ENCODE results near the gene RNF4.

Gene RNF4

GRCh38 chr4:2489841-2490552 lies 21.1 kb downstream of the RNF4 start:
- no peak overlapping the region for H4K12ac ChIP-seq (ENCODE audit: low read depth, low read length)
- H3K14ac ChIP-seq (ENCODE audit: low read length), result no peak overlapping the region
- no peak overlapping the region for H3K4me3 ChIP-seq (ENCODE audit: low read depth, low read length)
- no peak overlapping the region for H3K18ac ChIP-seq (ENCODE audit: low read length)
- peaks cover 25 to 40% of the 10 kb centered on the region in 2 experiments for H3K36me3 ChIP-seq (ENCODE audit: control insufficient read depth in 1 of 2, insufficient read depth in 2 of 2, low read length in 2 of 2)
- H3K9me3 ChIP-seq (ENCODE audit: insufficient read depth, low read depth, low read length), result no peaks in the 10 kb centered on the region
- no peak overlapping the region for H3K27ac ChIP-seq (ENCODE audit: low read depth, low read length)
- H3K9ac ChIP-seq (ENCODE audit: low read length), result no peak overlapping the region
- no peak overlapping the region for H3K23ac ChIP-seq (ENCODE audit: low read length)
- H2AK5ac ChIP-seq (ENCODE audit: low read length), result no peak overlapping the region
- no peak overlapping the region for H2BK120ac ChIP-seq (ENCODE audit: insufficient read depth, low read length, poor library complexity)
- no peak overlapping the region for H3K4me2 ChIP-seq (ENCODE audit: low read length)
- DNase-seq, result no peak
- no peak overlapping the region for H4K8ac ChIP-seq (ENCODE audit: low read depth, low read length)
- no CpG with 5 or more reads among the region's 9 CpGs for WGBS (ENCODE audit: extremely low coverage, insufficient coverage, insufficient read length)
- H4K91ac ChIP-seq (ENCODE audit: low read depth, low read length), result no peak overlapping the region
- no peak overlapping the region for H2BK12ac ChIP-seq (ENCODE audit: low read length)
- H3K79me1 ChIP-seq (ENCODE audit: low read length), result no peaks in the 10 kb centered on the region
- H3K79me2 ChIP-seq (ENCODE audit: control insufficient read depth, insufficient read depth, low read length, poor library complexity), result peaks cover 14% of the 10 kb centered on the region
- H3K4me1 ChIP-seq (ENCODE audit: control insufficient read depth in 1 of 2, insufficient read depth in 2 of 2, low read length in 2 of 2), result peaks cover 0 to 9% of the 10 kb centered on the region in 2 experiments
- no peaks in the 10 kb centered on the region for H3K27me3 ChIP-seq (ENCODE audit: insufficient read depth, low read length)
- no peak overlapping the region for H2BK5ac ChIP-seq (ENCODE audit: low read depth, low read length, poor library complexity)
- H3K4ac ChIP-seq (ENCODE audit: low read depth, low read length), result no peak overlapping the region
- no peak overlapping the region for H2AFZ ChIP-seq (ENCODE audit: insufficient read depth, low read length, poor library complexity)

GRCh38 chr4:2492970-2493369 lies 24.1 kb downstream of the RNF4 start:
- no peak overlapping the region for H2BK12ac ChIP-seq (ENCODE audit: low read length)
- no peak overlapping the region for H2AK5ac ChIP-seq (ENCODE audit: low read length)
- no peak overlapping the region for H3K23ac ChIP-seq (ENCODE audit: low read length)
- H3K4me3 ChIP-seq (ENCODE audit: low read depth, low read length), result no peak overlapping the region
- H3K27ac ChIP-seq (ENCODE audit: low read depth, low read length), result no peak overlapping the region
- peaks cover 41 to 64% of the 10 kb centered on the region in 2 experiments for H3K36me3 ChIP-seq (ENCODE audit: control insufficient read depth in 1 of 2, insufficient read depth in 2 of 2, low read length in 2 of 2)
- H3K79me2 ChIP-seq (ENCODE audit: control insufficient read depth, insufficient read depth, low read length, poor library complexity), result peaks cover 4% of the 10 kb centered on the region
- no peak overlapping the region for H4K12ac ChIP-seq (ENCODE audit: low read depth, low read length)
- no peaks in the 10 kb centered on the region for H3K9me3 ChIP-seq (ENCODE audit: insufficient read depth, low read depth, low read length)
- WGBS (ENCODE audit: extremely low coverage, insufficient coverage, insufficient read length), result no CpG with 5 or more reads among the region's 1 CpG
- H3K4me1 ChIP-seq (ENCODE audit: control insufficient read depth in 1 of 2, insufficient read depth in 2 of 2, low read length in 2 of 2), result no peaks in the 10 kb centered on the region
- no peak overlapping the region for H4K91ac ChIP-seq (ENCODE audit: low read depth, low read length)
- H3K27me3 ChIP-seq (ENCODE audit: insufficient read depth, low read length), result no peaks in the 10 kb centered on the region
- H3K4ac ChIP-seq (ENCODE audit: low read depth, low read length), result no peak overlapping the region
- no peak overlapping the region for H2BK5ac ChIP-seq (ENCODE audit: low read depth, low read length, poor library complexity)
- no peak overlapping the region for H3K14ac ChIP-seq (ENCODE audit: low read length)
- no peak overlapping the region for H3K9ac ChIP-seq (ENCODE audit: low read length)
- no peak overlapping the region for H2BK120ac ChIP-seq (ENCODE audit: insufficient read depth, low read length, poor library complexity)
- H4K8ac ChIP-seq (ENCODE audit: low read depth, low read length), result no peak overlapping the region
- no peak for DNase-seq
- no peak overlapping the region for H3K18ac ChIP-seq (ENCODE audit: low read length)
- H2AFZ ChIP-seq (ENCODE audit: insufficient read depth, low read length, poor library complexity), result no peak overlapping the region
- no peak overlapping the region for H3K4me2 ChIP-seq (ENCODE audit: low read length)
- no peaks in the 10 kb centered on the region for H3K79me1 ChIP-seq (ENCODE audit: low read length)

GRCh38 chr4:2494992-2495391 lies 26.1 kb downstream of the RNF4 start:
- Histone ChIP-seq H3K9ac (ENCODE audit: low read length) (no peak overlapping the region), H3K4ac (ENCODE audit: low read depth, low read length) (no peak overlapping the region), H2BK120ac (ENCODE audit: insufficient read depth, low read length, poor library complexity) (no peak overlapping the region), H3K4me1 (ENCODE audit: control insufficient read depth in 1 of 2, insufficient read depth in 2 of 2, low read length in 2 of 2) (no peaks in the 10 kb centered on the region), H3K27me3 (ENCODE audit: insufficient read depth, low read length) (no peaks in the 10 kb centered on the region), H3K27ac (ENCODE audit: low read depth, low read length) (no peak overlapping the region), H4K91ac (ENCODE audit: low read depth, low read length) (no peak overlapping the region), H3K14ac (ENCODE audit: low read length) (no peak overlapping the region), H3K23ac (ENCODE audit: low read length) (no peak overlapping the region), H2BK5ac (ENCODE audit: low read depth, low read length, poor library complexity) (no peak overlapping the region), H2BK12ac (ENCODE audit: low read length) (no peak overlapping the region), H3K18ac (ENCODE audit: low read length) (no peak overlapping the region), H4K8ac (ENCODE audit: low read depth, low read length) (no peak overlapping the region), H3K9me3 (ENCODE audit: insufficient read depth, low read depth, low read length) (no peaks in the 10 kb centered on the region), H3K79me1 (ENCODE audit: low read length) (no peaks in the 10 kb centered on the region), H3K4me2 (ENCODE audit: low read length) (no peak overlapping the region), H3K36me3 (ENCODE audit: control insufficient read depth in 1 of 2, insufficient read depth in 2 of 2, low read length in 2 of 2) (peaks cover 53 to 62% of the 10 kb centered on the region in 2 experiments), H2AK5ac (ENCODE audit: low read length) (no peak overlapping the region), H2AFZ (ENCODE audit: insufficient read depth, low read length, poor library complexity) (no peak overlapping the region), H4K12ac (ENCODE audit: low read depth, low read length) (no peak overlapping the region), H3K4me3 (ENCODE audit: low read depth, low read length) (no peak overlapping the region), H3K79me2 (ENCODE audit: control insufficient read depth, insufficient read depth, low read length, poor library complexity) (peaks cover 2% of the 10 kb centered on the region)
- no CpG with 5 or more reads among the region's 3 CpGs for WGBS (ENCODE audit: extremely low coverage, insufficient coverage, insufficient read length)
- DNase-seq, result no peak

- Histone ChIP-seq H3K79me1 (ENCODE audit: low read length) (no peaks in the 10 kb centered on the region), H3K4me2 (ENCODE audit: low read length) (no peak overlapping the region), H3K18ac (ENCODE audit: low read length) (no peak overlapping the region), H3K36me3 (ENCODE audit: control insufficient read depth in 1 of 2, insufficient read depth in 2 of 2, low read length in 2 of 2) (peaks cover 56 to 67% of the 10 kb centered on the region in 2 experiments), H3K4ac (ENCODE audit: low read depth, low read length) (no peak overlapping the region), H2BK12ac (ENCODE audit: low read length) (no peak overlapping the region), H2BK120ac (ENCODE audit: insufficient read depth, low read length, poor library complexity) (no peak overlapping the region), H2AFZ (ENCODE audit: insufficient read depth, low read length, poor library complexity) (no peak overlapping the region), H4K12ac (ENCODE audit: low read depth, low read length) (no peak overlapping the region), H4K91ac (ENCODE audit: low read depth, low read length) (no peak overlapping the region), H2AK5ac (ENCODE audit: low read length) (no peak overlapping the region), H4K8ac (ENCODE audit: low read depth, low read length) (no peak overlapping the region), H3K27ac (ENCODE audit: low read depth, low read length) (no peak overlapping the region), H3K14ac (ENCODE audit: low read length) (no peak overlapping the region), H3K79me2 (ENCODE audit: control insufficient read depth, insufficient read depth, low read length, poor library complexity) (no peaks in the 10 kb centered on the region), H3K9ac (ENCODE audit: low read length) (no peak overlapping the region), H2BK5ac (ENCODE audit: low read depth, low read length, poor library complexity) (no peak overlapping the region), H3K23ac (ENCODE audit: low read length) (no peak overlapping the region), H3K27me3 (ENCODE audit: insufficient read depth, low read length) (no peaks in the 10 kb centered on the region), H3K4me3 (ENCODE audit: low read depth, low read length) (no peak overlapping the region), H3K4me1 (ENCODE audit: control insufficient read depth in 1 of 2, insufficient read depth in 2 of 2, low read length in 2 of 2) (no peaks in the 10 kb centered on the region), H3K9me3 (ENCODE audit: insufficient read depth, low read depth, low read length) (no peaks in the 10 kb centered on the region)
- no CpG with 5 or more reads among the region's 4 CpGs for WGBS (ENCODE audit: extremely low coverage, insufficient coverage, insufficient read length)
- DNase-seq, result no peak
Observed at GRCh38 chr4:2497324-2497723, 28.4 kb downstream of the RNF4 start.
